GM18498 (cell line): ENCODE data around the gene MYO18A.
"Not testable (repeated sequence)": the region's sequence is repeated elsewhere in the genome, so short reads cannot be mapped to it uniquely, and the experiment has no call there.

Experiments used
- ATAC-seq: cut with Tn5 transposase; IDR thresholded peaks from one replicate; pipeline ENCODE4 v1.9.1; 2021; ENCODE audit warnings: mild to moderate bottlenecking, moderate library complexity; ENCODE audit not compliant: unreplicated experiment

Gene MYO18A

GRCh38 chr17:29196769-29197515 lies 16.7 kb upstream of the MYO18A start:
- ATAC-seq = no peak

- ATAC-seq = no peak
These were observed 15.4 kb upstream of the MYO18A start for GRCh38 chr17:29195465-29196081.

GRCh38 chr17:29194669-29195068 lies 14.5 kb upstream of the MYO18A start:
- no peak for ATAC-seq

DNA sequence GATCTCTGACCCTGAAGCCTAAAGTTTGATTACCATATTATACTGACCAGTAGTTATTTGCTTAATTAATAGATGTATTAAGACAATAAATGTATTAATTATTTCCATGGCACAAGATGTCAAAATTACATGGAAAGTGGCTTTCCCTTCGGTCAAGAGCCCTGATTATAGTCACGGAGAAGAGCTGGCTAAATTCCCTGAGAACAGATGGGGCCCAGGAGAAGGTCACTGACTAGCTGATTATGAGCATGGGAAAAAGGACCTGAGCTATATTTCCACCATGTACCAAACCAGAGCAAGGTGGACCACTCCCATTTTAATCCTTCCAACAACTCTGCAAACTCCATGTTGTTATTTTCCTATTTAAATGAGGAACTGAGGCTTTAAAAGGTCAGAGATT lies 12.9 kb upstream of the MYO18A start:
- ATAC-seq = no peak

- no peak for ATAC-seq
These were observed 10.5 kb upstream of the MYO18A start for GRCh38 chr17:29190592-29191207.

GRCh38 chr17:29190039-29190438 lies 9.8 kb upstream of the MYO18A start:
- ATAC-seq = no peak

GRCh38 chr17:29189355-29189754 lies 9.2 kb upstream of the MYO18A start:
- ATAC-seq = no peak

DNA sequence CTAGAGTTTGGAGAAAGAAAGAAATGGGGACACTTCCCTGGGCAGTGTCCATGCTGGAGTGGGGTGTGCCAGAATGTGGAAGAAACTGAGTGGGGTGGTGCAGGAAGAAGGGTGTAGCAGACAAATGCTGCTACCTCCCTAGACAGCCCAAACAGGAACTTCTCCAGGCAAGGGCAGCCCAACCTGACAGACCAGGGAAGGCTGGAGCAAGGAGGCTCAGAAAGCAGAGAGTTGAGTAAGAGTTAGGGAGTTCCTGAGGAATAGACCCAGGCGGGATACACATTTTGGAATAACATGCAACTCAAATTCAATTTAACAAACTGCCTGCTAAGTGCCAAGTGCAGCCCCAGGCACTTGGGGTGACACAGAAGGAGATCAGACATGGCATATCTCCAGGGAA lies 1.0 kb upstream of the MYO18A start:
- no peak for ATAC-seq

- ATAC-seq = no peak
These were observed 576 bp upstream of the MYO18A start for GRCh38 chr17:29180788-29181160.

GRCh38 chr17:29179232-29180033 lies 765 bp downstream of the MYO18A start:
- ATAC-seq = no peak

GRCh38 chr17:29178750-29179231 lies 1.4 kb downstream of the MYO18A start:
- no peak for ATAC-seq

- no peak for ATAC-seq
These were observed 2.1 kb downstream of the MYO18A start for GRCh38 chr17:29177871-29178749.

DNA sequence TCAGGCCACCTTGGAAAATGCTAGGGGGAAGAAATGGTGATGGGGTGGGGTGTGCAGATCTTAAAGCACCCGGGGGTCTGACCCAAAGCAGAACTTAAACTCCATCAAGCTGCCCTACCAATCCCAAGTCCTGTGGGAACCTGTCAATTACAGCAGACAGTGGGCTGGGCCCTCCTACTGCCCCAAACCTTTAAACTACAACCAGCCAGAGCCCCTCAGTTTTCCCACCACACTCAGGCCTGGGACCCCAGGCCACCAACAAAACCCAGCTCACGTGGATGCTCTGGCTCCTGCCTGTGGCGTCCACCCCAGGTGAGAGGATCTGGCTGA lies 2.7 kb downstream of the MYO18A start:
- ATAC-seq = no peak

DNA sequence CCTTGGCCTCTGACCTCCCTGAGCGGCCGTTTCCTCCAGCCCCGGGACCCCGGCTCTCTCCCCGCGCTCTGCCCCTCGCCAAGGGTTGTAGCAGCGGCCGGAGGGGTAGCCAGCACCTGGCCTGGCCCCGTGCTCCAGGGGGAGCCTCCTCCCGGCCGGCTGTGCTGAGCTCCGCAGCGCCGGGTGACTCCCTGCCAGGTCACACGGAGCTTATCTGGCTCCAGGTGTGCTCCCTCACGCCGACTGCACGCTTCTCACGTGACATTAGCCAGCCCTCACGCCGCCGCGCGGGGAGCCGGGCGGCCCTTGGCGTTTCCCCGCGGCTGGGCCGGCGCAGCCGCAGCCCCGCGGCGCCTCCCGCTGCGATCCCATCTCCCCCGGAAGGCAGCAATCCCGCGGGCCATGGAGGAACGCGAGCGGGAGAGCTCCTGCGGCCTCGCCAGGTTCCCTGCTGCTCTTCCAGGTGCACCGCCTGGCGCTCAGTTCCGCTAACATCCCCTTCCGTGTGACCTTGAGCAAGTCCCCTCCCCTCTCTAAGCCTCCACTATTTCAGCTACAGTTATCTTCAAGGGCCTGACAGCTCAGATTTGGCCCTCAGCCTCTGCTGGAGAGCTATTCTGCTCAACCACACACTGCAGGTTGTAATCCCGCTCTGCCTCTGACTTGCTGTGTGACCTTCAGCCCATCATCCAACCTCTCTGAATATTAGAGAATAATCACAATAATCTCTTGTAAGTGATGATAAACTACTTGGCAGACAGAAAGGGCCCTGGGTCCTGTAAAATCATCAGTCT lies 3.4 kb downstream of the MYO18A start:
- peak; percentile 58 for ATAC-seq

GRCh38 chr17:29175349-29175748 lies 4.8 kb downstream of the MYO18A start:
- no peak for ATAC-seq

GRCh38 chr17:29172589-29172988 lies 7.6 kb downstream of the MYO18A start:
- no peak for ATAC-seq

GRCh38 chr17:29170682-29171081 lies 9.5 kb downstream of the MYO18A start:
- ATAC-seq = no peak

DNA sequence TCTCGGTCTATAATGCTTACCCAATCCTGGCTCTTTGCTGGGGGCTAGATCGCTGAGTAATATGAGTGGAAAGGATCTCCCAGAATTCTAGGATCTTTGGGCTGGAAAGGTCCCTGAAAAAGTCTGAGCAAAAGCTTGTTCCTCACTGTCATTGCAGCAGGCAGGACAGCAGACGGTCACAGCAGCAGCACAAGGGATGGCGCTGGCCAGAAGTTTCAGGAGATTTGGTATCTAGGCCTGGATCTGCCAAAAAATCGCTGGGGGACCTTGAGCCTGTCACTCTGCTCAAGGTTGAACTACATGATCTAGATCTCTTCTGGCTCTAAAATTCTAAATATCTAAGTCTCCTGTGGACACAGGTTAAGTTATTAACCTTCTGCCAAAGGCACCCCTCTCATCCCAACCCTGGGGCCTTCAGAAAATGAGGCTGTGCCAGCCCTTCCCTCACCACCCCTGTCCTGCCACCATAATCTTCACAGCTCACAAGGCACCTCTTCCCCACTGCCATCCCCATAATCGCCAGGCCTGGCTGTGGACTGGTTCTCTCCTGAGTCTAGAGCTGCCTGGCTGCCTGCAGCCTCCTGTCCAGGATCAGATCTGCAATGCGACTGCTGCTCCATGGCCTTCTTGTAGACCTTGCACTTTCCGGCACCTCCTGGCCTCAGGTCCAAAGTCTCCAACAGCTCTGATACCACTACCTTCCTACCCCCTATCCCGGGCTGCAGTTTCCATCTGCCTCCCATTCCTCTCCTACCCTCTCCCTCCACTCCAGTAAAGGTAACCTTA lies 10.2 kb downstream of the MYO18A start:
- ATAC-seq = no peak

DNA sequence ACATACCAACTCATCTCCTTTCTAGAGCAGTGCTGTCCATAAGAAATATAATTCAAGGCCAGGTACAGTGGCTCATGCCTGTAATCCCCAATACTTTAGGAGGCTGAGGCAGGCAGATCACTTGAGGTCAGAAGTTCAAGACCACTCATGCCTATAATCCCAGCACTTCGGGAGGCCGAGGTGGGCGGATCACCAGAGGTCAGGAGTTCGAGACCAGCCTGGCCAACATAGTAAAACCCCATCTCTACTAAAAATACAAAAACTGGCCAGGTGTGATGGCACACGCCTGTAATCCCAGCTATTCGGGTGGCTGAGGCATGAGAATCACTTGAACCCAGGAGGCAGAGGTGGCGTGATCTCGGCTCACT lies 11.5 kb downstream of the MYO18A start:
- ATAC-seq = not testable (repeated sequence)
